ENCODE measurements around the gene PAX5. TPM values are rescaled to one million over a fixed set of nuclear protein-coding genes. Genes with fewer than 3 reads are reported as not detected.

Gene PAX5
- total RNA-seq, 1 donor from 2014 or later = not detected

DNA sequence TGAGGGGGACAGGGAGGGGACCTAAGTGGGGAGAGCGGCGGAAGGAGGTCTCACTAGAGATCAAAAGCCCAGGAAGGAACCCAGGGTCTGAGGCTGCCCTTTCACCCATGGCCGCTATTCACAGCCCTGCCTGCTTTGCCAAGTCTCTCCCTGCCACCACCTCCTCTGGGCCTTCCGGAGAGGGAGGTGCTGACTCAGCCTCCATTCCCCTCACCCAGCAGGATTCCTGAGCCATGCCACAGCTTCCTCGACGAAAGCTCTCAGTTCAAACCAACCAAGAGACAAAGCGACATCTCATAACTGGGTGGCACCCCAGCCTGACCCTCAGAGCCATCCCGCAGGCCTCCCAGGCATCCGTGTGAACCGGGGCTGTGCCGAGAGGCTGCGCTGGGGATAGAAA is 36.7 kb downstream of the PAX5 start:
- TF ChIP-seq, protein P1, sequence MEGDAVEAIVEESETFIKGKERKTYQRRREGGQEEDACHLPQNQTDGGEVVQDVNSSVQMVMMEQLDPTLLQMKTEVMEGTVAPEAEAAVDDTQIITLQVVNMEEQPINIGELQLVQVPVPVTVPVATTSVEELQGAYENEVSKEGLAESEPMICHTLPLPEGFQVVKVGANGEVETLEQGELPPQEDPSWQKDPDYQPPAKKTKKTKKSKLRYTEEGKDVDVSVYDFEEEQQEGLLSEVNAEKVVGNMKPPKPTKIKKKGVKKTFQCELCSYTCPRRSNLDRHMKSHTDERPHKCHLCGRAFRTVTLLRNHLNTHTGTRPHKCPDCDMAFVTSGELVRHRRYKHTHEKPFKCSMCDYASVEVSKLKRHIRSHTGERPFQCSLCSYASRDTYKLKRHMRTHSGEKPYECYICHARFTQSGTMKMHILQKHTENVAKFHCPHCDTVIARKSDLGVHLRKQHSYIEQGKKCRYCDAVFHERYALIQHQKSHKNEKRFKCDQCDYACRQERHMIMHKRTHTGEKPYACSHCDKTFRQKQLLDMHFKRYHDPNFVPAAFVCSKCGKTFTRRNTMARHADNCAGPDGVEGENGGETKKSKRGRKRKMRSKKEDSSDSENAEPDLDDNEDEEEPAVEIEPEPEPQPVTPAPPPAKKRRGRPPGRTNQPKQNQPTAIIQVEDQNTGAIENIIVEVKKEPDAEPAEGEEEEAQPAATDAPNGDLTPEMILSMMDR (IDR thresholded peaks at IDR 0.05; ENCODE audit: insufficient read depth, low read length, poor library complexity, severe bottlenecking) = no peak
- DNase-seq (ENCODE audit: low read depth) = no peak
- Histone ChIP-seq H3K4me3 (ENCODE audit: low read depth, low read length) (no peak overlapping the region), H3K36me3 (ENCODE audit: control insufficient read depth, insufficient read depth, low read length) (no peaks in the 10 kb centered on the region), H3K27me3 (ENCODE audit: control insufficient read depth, insufficient read depth, low read length) (peaks cover 47% of the 10 kb centered on the region)

DNA sequence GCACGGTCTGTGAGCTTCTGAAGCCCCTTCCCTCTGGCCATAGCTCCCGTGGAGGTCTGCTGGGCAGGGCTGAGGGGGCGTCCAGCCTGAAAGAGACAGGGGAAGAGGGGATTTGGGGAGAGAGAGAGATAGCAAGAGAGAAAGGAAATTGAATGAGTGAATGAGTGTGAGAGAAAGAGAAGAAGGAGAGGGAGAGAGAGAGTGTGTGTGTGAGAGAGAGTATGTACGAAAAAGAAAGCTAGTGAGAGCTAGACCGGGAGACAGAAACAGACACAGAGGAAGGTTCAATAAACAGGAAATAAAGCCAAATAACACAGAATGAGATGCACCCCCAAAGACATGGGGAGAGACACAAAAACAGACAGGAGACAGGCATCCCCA is 37.4 kb downstream of the PAX5 start:
- no peak for DNase-seq (ENCODE audit: low read depth)
- no peak overlapping the region for H3K4me3 ChIP-seq (ENCODE audit: low read depth, low read length)
- peaks cover 42% of the 10 kb centered on the region for H3K27me3 ChIP-seq (ENCODE audit: control insufficient read depth, insufficient read depth, low read length)
- no peaks in the 10 kb centered on the region for H3K36me3 ChIP-seq (ENCODE audit: control insufficient read depth, insufficient read depth, low read length)
- TF ChIP-seq, protein P1 (IDR thresholded peaks at IDR 0.05; ENCODE audit: insufficient read depth, low read length, poor library complexity, severe bottlenecking) = no peak

GRCh38 chr9:36995927-36996705 is 38.0 kb downstream of the PAX5 start:
- TF ChIP-seq, protein P1 (IDR thresholded peaks at IDR 0.05; ENCODE audit: insufficient read depth, low read length, poor library complexity, severe bottlenecking) = peak; percentile 80
- Histone ChIP-seq H3K4me3 (ENCODE audit: low read depth, low read length) (no peak overlapping the region), H3K36me3 (ENCODE audit: control insufficient read depth, insufficient read depth, low read length) (no peaks in the 10 kb centered on the region), H3K27me3 (ENCODE audit: control insufficient read depth, insufficient read depth, low read length) (peaks cover 41% of the 10 kb centered on the region)
- DNase-seq (ENCODE audit: low read depth) = no peak

GRCh38 chr9:36993933-36994764 is 39.9 kb downstream of the PAX5 start:
- Histone ChIP-seq H3K4me3 (ENCODE audit: low read depth, low read length) (no peak overlapping the region), H3K27me3 (ENCODE audit: control insufficient read depth, insufficient read depth, low read length) (peaks cover 31% of the 10 kb centered on the region), H3K36me3 (ENCODE audit: control insufficient read depth, insufficient read depth, low read length) (no peaks in the 10 kb centered on the region)
- DNase-seq (ENCODE audit: low read depth) = no peak
- TF ChIP-seq, protein P1 (IDR thresholded peaks at IDR 0.05; ENCODE audit: insufficient read depth, low read length, poor library complexity, severe bottlenecking) = no peak

DNA sequence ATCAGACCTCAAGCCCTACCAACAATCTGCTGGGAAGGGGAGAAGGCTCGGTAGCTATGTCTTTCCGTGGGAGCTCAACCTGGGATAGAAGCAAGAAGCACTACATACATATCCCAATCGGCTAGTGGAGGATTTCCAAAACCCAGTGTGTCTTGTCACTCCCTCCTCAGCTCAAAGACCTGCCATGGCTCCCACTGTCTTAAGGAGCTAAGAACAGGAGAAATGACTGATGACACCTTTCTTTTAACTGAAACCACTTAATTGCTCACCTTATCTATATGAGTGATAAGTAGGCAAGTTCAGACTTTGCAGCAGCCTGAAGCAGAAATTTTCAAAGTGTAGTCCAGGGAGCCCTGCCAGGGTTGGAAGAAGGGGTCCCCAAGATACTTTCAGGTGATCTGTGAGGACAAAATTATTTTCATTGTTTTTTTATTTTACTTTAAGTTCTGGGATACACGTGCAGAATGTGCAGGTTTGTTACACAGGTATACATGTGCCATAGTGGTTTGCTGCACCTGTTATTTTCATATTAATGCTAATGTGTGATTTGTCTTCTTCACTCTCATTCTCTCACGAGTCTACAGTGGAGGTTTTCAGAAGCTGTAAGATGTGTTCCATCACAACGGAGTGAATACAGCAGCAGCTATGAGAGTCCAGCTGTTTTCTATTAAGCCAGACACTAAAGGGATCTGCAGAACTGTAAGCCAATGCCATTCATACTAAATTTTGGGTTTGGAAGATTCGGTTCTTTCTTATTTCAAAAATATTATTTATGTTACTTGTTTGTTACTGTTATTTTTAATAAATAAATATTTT is 41.4 kb downstream of the PAX5 start:
- no peak for DNase-seq (ENCODE audit: low read depth)
- Histone ChIP-seq H3K36me3 (ENCODE audit: control insufficient read depth, insufficient read depth, low read length) (no peaks in the 10 kb centered on the region), H3K27me3 (ENCODE audit: control insufficient read depth, insufficient read depth, low read length) (peaks cover 35% of the 10 kb centered on the region), H3K4me3 (ENCODE audit: low read depth, low read length) (no peak overlapping the region)
- TF ChIP-seq, protein P1 (IDR thresholded peaks at IDR 0.05; ENCODE audit: insufficient read depth, low read length, poor library complexity, severe bottlenecking) = no peak
